HUDEP-2 (cell line): ENCODE measurements around the gene UTP14A.

Experiments
- DNase-seq, 76 experiments: peaks; one replicate each; lab custom pipeline; 2025; ENCODE audit not compliant: unreplicated experiment in 76 of 76; lab: John Stamatoyannopoulos, UW

UTP14A gene

DNA sequence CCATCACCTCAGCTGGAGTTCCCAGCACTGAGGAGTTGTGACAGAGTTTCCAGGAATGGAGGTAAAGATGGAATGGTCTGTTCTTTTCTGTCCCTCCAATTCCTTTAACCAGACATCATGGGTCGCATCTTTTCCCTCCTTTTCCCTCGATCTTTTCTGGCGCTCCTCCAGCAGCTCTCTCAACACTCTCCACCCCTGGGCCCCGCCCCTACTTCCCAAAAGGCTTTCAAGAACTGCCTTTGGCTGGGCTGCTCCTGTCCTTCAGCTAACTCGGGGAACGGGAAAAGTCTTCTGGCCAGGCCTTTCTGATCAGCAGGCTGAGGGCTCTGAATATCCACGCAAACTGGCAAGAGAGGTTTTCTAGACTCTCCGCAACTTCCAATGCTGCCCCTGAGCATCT is 34.0 kb downstream of the UTP14A start:
- DNase-seq = no peak

DNA sequence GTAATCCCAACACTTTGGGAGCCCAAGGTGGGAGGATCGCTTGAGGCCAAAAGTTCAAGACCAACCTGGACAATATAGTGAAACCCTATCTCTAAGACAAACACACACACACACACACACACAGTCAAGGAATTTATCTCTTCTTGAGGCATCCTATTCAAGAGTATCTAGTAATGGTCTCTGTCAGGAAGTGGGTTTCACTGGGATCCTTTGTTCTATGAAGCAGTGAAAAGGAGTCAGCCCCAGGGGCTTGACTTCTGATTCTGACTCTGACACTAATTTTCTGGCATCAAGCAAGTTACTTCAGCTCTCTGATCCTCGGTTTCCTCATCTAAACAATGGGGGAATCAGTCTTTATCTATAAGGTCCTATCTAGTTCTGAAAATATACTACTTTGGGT is 34.8 kb downstream of the UTP14A start:
- no peak for DNase-seq

DNA sequence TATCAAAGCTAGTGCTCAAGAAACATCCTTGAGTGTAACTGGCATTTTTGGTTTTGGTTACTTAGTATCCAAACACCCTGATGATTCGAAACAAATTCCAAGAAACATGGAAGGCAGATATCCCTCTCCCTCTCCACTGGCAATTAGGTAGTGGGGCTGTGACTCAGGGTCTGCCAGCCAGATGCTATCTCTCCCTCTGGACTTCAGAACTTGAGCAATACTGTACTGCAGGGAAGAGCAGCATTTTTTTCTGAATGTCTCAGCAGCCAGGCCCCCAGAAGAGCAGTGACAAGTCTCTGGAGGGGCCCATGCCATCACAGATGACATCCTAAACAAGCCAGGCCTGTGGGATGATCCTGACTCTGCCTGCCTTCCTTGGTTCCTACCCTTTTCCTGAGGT is 39.2 kb downstream of the UTP14A start:
- DNase-seq = no peak

DNA sequence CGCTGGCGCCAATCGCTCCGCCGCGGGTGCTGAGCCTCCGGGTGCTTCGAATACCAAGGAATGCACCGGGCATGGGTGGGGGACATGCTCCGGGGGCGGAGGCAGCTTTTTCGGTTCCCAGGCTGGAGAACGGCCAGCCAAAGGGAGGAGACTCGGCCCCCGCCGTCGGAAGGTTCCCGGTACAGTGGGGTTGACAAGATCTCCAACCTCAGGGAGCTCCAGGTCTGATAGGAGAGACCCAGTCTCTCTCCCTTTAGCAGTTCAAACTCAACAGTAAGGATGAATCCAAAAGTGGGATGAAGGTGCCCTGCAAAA is 47.3 kb downstream of the UTP14A start:
- peak in 7 of 76 experiments; percentile 0 to 11 (median 1) for DNase-seq

DNA sequence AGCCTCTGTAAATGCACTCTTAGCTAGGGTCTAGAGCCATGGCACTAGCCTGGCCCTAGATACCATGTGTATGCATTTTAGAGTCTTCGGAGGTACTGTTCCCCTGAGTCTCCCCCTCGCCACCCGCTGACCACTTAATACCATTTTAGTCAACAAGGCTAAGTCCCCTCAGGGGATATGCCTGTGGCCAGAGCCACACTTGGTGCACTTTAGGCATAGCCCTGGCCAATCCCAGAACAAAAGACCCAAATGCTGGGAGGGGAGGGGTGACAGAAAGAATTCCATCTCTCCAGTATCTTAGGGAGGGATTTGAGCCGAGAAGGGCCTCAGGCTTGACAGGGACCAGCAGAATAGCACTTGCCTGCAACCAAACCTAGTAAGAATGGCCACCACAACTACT is 47.9 kb downstream of the UTP14A start:
- no peak for DNase-seq

DNA sequence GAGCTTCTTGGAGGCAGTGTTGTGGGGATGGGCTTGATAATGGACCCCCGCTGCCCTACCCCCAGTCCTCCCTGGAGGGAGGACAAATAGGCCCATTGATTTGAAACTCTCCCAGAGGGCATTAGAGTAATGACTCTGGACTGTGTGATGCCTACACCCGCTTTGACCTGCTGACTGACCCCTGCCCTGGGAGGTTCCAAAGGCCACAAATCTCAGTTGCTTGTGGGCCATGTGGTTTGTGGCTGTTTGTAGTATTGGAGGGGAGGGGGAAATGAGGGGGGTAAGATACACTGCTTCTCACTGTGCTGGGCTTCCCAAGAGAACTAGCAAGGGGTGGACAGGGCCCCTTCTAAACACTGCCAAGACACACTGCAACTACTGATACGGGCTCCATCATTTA is 48.8 kb downstream of the UTP14A start:
- DNase-seq = no peak

DNA sequence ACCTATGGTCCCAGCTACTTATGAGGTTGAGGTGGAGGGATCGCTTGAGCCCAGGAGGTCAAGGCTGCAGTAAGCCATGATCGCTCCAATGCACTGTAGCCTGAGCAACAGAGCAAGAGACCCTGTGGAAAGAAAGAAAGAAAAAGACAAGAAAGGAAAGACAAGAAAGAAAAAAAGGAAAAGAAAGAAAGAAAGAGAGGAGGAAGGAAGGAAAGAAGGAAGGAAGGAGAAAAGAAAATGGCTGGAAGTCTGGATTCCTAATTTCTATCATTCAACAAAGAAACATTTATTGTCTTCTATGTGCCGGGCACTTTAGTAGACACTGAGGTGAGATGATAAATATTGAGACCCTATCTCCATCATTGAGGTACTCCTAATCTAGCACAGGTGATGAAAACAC is 49.7 kb downstream of the UTP14A start:
- no peak for DNase-seq

DNA sequence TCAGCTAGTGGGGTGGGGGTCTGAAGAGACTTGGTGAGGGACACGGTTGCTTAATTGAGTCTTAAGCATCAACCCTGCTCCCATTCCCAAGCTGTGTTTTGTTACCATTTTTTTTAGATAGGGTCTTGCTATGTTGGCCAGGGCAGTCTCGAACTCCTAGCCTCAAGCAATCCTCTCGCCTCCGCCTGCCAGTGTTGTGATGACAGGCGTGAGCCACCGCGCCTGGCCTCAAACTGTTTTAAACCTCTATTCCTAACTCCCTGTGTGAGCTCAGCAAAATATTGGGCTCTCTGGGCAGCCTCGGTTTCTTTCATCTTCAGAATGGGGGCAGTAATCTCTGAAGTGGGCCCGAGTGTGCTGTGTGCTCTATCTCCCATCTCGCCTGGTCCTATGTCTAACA is 50.2 kb downstream of the UTP14A start:
- DNase-seq = no peak

DNA sequence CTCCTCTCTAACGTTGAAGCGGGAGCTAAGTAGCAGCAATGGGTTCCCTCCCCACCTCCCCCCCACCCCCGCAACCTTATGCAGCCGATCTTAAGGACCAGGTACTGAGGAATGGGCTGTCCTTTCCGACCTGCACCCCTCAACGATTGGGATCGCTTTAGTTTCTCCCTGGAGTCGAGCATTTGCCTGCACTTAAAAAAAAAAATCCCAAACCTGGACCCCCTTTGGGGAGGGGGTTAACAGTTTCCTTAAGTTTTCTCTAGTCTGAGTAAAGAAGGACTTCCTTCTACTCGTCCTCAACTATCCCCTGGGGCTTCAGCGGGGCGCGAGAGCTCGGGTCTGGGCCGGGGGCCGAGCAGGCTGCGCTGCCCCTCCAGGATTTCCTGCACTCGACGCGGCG is 50.8 kb downstream of the UTP14A start:
- no peak for DNase-seq

DNA sequence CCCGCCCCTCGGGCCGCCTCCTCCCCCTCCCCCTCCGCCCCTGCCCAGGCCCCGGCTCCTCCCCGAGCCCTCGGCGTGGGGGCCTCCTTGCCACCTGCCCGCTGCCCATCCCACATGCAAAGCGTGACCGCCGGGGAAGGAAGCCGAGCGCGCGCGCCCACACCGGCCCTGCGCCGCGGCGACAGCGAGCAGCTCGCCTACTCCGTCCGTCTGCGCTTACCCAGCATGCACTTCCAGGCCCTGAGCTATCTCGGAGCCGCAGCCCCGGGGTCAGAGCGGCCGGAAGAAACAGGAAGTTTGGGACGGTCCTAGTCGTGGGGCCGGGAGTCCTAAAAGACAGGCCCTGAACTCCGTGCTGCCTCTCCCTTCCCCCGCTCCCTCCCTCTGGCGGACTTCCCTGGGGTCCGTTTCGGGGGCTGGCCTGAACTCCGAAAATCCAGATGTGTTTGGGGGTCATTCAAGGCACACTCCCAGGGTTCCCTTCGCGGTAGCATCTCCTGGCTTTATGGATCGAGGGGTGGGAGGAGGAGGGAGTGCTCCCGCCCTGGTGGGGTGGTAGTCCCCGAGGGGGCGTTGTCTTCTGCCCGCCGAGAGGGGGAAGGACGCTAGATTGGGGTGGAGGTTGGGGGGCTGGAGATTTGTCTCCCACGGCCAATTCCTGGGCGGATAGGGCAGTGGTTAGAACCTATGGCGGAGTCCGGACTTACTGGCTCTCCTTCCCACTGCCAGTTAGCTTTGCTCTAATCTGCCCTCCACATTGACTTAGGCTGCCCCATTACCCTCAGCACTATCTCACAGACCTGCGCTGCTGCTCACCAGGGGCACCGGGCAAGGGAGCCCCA is 51.5 kb downstream of the UTP14A start:
- DNase-seq = peak in 73 of 76 experiments; percentile 2 to 70 (median 44)

DNA sequence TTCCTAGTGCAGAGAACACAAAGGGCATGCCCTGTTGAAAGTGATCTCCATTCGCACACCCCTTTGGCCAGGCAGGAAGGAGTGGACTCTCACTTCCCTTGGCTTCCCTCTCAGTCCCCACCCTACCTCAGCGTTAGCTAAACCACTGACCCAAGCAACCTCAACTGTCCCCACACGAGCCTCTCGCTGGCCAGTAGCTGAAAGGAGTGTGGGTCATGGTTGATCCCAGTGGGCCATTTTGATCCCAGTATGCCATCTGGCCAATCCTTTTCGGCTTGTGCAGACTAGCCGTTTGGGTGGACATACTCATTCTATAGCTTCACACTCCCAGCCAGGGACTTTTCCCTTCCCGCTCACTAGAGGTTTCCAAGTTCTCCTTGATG is 52.1 kb downstream of the UTP14A start:
- no peak for DNase-seq

DNA sequence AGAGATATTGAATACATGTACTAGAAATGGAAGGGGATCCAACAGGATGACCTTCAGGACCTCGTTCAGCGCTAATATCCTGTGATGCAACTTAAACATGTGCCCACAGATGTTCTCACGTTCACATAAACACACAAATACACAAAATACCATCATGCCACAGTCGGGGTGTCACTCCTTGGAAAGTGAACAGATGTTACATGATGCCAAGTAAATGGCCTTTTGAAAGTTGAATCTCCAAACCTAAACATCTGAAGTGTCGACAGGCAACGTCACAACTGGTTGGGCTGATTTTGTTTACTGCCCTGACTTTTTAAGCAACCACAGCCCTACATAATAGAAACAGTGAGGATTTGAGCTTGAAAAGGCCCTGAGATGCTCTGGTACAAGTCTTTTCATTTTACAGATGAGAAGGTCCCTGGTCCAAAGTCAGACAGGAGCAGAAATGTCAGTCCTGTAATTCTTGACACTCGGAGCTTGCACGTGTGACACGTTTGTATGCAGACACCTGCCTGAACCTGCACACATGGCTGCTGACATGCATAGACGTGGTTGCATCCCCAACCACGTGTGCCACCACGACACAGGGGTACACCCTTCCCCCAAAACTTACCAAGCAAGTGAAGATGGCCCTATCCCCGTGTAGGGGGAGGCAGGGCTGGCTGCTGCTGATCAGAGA is 53.0 kb downstream of the UTP14A start:
- DNase-seq = no peak

DNA sequence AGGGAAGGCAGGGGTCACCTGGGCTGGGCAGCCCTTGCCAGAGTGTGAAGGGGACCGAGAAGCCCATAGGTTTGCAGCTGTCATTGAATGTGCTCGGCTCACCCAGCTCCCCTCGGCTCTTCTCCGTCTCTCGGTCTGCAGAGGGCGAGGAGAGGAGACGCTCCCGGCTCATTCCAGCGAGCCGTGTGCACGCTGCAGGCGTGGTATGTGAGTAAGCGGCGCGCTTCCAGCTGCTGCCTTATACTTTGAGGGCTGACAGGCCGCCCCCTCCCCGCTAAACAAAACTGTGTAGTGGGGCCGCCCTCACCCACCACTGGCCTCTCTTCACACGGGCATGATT is 53.5 kb downstream of the UTP14A start:
- DNase-seq = no peak

DNA sequence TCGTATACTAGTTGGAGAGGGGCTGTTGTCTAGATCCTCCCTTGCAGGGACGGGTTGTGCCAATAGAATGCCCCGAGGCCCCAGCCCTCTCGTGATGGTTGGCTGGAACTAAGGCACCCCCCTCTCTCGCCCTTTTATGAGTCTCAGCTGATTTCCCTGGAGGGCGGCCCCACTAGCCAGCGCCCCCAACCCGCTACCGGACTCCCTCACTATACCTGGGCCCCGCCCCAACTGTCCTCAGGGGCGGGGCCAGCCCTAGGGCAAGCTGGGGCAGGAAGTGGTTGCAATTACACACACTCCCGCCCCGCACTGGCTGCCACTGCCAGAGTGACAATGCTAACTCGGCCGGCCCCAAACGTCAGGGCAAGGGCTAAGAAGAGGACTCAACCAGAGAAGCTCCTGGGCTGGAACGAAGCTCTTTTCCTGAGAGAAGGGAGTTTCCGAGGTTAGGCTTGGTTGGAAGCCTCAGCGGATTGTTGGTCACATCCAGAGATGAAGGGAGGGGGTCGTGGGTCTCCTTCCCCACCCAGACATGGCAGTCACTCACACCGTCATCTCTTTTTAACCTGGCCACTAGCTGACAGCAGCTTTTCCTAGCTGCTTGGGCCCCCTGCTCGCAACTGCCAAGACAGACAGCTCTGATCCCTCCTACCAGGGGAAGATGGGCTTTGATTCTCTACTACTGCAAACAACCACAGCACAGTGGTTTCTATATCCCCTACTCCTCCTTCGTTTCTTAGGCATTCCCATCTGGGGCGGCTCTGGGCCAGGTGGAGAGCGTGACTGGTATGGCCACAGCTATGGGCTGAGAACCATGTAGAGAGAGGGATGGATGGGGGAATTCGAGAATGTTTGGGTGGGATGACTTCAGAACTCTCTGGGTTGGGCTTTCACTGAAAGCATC is 55.5 kb downstream of the UTP14A start:
- peak in 70 of 76 experiments; percentile 3 to 67 (median 43) for DNase-seq

DNA sequence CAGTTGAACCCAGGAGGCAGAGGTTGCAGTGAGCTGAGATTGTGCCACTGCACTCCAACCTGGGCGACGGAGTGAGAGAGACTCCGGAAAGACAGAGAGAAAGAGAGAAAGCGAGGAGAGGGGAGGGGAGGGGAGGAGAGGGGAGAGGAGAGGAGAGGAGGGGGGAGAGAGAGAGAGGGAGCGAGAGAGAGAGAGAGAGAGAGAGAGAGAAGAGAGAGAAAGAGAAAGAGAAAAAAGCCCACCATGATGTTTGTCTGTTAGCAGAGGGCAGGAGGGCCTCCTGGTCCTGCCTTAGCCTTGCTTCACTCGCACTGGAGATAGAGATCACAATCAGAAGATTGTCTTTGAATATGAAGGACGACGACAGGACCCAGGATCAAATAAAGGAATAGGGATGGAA is 57.8 kb downstream of the UTP14A start:
- no peak for DNase-seq

DNA sequence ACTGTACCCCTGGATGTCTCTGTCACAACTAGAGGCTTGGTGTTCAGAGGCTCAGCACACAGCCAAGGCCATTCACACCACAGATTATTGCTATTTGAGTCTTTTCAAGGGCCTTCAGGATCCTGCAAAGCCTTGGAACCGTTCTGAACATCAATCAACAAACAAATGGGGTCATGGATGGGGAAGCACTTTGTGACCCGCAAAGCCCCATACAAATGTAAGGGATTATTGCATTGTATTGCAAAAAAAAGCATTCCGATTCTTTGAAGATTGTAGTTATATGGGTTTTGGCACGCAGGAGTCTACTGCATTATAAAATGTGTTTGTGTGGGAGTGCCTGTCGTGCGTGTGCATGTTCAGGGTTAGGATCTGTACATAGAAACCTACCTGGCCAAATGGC is 59.2 kb downstream of the UTP14A start:
- no peak for DNase-seq

DNA sequence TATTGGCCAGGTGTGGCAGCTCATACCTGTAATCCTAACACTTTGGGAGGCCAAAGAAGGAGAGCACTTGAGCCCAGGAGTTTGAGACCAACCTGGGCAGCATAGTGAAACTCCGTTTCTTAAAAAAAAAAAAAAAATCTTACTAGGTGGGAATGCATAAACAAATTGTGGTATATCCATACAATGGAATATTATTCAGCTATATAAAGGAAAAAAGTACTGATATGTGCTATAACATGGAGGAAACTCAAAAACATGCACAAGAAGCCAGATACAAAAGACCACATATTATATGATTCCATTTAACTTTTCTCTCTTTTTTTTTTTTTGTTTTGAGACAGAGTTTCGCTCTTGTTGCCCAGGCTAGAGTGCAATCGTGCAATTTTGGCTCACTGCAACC is 63.0 kb downstream of the UTP14A start:
- DNase-seq = no peak

DNA sequence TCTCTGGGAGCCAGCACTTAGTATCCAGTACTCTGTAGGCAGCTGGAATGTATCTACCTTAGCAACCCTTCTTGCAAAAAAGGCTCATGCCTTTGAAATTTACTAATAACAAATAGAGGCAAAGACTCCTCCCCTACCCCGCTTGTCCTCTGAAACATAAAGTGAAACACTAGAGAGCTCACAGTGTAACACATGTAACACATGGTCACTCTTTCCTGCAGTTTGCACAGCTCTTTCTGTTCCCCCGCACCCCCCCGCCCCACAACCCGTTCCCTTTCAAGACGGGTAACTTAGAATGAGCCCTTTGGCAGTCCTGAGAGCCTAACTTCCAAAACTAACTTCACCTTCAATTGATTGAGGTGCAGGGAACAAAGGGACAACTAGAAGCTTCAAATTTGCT is 70.5 kb downstream of the UTP14A start:
- DNase-seq = no peak
